Measurements from ENCODE around the gene AGXT2.

AGXT2 gene, protein sequence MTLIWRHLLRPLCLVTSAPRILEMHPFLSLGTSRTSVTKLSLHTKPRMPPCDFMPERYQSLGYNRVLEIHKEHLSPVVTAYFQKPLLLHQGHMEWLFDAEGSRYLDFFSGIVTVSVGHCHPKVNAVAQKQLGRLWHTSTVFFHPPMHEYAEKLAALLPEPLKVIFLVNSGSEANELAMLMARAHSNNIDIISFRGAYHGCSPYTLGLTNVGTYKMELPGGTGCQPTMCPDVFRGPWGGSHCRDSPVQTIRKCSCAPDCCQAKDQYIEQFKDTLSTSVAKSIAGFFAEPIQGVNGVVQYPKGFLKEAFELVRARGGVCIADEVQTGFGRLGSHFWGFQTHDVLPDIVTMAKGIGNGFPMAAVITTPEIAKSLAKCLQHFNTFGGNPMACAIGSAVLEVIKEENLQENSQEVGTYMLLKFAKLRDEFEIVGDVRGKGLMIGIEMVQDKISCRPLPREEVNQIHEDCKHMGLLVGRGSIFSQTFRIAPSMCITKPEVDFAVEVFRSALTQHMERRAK

DNA sequence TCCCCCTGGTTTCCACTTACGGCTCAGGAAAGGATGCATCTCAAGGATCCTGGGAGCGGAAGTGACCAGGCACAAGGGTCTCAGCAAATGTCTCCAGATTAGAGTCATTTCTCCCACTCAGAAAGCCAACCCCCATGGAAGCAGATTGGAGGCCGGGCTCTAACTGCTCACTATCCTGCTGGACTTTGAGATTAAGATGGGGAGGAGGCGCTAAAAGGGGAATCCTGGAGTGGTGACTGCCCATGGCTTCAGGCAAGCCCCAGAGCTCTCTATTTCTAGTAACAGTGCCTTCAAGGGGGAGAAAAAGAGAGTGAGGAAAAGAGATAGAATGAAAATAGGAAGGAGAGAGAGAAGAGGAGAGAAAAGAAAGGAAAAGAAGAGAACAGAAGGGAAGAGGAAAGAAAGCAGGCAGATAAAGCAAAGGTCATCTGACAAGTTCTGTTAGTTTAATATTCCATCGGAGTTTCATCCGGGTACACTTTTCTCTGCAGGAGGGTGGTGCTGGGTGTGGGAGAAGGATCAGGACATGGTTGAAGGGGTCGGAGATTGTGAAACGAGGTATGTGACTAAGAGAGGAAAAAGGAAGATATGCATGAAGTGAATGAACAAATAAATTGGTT is at the start of gene AGXT2:
Gene AGXT2 (minus strand): TSS at position 165 of the 620 bp plus-strand sequence. CDS start 57 bp downstream, at position 108.
- no peak for DNase-seq (ENCODE audit: extremely low read depth in 1 of 2, low read depth in 1 of 2)

DNA sequence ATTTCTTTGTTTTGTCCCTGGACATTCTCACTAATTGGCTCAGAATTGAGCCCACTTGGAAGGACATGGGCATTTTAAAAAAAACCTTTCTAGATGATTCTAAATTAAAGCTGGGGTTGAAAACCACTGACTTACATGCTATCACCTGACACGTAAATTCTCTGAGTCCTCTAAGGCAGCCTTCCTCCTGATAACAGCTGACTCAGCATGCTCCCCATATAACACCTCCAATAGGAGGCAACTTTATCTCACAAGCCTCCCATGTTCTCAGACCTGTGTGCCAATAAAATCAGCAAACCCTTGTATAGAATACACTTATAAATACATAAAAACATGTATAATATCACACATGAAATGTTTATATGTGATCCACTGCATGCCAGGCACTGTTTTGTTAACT is 49.2 kb upstream of the AGXT2 start:
- DNase-seq (ENCODE audit: extremely low read depth in 1 of 2, low read depth in 1 of 2), result no peak

DNA sequence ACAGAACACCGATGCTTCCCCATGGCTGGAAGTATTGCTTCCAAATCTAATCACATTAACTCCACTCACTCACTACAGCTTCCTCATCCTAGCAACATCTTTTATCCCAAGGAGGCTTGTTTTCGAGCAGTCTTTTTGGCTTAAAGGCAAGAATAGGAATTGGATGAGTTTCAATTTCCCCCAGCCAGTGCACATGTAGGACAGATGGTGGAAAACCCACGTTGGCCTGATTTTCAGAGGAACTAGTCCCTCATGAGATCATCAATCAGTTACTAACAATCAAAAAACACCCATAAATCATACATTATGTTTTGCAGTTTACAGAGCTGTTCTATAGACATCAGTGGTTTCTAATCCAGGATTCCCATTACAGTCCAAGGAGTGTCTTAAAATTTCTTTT is 48.5 kb upstream of the AGXT2 start:
- DNase-seq (ENCODE audit: extremely low read depth in 1 of 2, low read depth in 1 of 2), result no peak

DNA sequence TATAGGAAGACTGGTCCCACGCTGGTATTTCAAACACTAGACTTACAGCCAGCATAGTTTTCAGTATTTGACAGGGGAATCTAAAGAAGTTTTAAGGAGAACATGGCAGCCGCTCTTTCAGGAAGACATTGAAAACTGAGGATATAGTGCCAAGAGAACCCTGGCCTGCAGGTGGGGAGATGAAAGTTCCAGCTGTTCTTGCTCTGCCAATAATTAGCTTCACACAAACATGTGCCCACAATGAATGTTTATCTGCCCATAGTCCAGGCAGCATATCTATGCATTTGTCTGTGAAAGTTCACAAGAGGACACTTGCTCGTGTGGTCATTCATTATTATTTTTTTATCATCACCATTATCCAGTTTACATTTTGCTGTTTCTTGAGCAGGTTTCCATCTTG is 47.6 kb upstream of the AGXT2 start:
- no peak for DNase-seq (ENCODE audit: extremely low read depth in 1 of 2, low read depth in 1 of 2)

DNA sequence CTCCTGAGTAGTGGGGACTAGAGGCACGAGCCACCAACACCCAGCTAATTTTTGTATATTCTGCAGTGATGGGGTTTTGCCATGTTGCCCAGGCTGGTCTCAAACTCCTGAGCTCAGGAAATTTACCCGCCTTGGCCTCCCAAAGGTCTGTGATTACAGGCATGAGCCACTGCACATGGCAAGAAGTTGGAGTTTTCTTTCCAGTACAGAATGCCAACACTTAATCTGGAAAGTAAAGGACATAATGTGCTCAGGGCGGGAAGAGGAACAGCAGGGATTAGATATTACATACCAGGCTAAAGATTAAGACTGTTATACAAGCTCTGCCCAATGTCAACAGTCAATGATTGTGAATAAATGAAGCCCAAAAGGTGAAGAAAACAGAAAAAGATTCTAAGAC is 47.2 kb upstream of the AGXT2 start:
- no peak for DNase-seq (ENCODE audit: extremely low read depth in 1 of 2, low read depth in 1 of 2)

DNA sequence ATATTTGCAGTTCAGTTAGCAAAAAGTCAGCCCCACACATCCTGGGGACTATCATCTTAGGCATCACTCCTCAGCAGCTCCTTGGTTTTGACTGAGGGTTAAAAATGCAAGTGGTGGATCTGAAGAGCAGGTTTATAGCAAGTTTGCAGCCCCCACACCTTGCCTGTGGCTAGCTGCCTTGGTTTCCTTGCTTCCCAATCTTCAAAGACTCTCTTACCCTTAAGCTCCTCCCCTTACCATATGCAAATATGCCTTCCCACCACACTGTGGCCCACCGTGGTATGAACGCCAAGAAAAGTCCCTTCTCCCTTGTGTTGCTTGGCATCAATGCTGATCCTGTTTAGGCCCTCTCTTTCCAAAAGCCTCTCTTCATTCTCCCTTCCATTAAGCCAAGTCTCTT is 45.0 kb upstream of the AGXT2 start:
- DNase-seq (ENCODE audit: extremely low read depth in 1 of 2, low read depth in 1 of 2), result no peak

DNA sequence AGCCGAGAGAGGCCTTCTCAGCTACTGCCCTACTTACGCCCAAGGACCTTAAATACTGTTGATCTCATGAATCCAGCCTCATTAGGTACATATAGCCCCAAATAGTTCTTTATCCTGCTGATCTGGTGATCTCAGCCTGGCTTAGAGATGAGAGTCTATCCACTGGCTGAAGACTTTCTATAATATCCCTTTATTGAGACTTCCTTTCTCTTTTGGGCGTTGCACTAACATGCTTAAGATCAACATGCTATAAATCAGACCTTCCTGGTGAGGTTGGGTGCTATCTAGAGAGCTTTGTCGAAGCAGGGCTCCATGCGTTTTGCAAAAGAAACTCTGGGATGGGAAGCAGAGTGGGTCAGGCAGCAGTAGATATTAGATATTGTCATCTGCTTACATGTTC is 44.0 kb upstream of the AGXT2 start:
- DNase-seq (ENCODE audit: extremely low read depth in 1 of 2, low read depth in 1 of 2), result no peak

DNA sequence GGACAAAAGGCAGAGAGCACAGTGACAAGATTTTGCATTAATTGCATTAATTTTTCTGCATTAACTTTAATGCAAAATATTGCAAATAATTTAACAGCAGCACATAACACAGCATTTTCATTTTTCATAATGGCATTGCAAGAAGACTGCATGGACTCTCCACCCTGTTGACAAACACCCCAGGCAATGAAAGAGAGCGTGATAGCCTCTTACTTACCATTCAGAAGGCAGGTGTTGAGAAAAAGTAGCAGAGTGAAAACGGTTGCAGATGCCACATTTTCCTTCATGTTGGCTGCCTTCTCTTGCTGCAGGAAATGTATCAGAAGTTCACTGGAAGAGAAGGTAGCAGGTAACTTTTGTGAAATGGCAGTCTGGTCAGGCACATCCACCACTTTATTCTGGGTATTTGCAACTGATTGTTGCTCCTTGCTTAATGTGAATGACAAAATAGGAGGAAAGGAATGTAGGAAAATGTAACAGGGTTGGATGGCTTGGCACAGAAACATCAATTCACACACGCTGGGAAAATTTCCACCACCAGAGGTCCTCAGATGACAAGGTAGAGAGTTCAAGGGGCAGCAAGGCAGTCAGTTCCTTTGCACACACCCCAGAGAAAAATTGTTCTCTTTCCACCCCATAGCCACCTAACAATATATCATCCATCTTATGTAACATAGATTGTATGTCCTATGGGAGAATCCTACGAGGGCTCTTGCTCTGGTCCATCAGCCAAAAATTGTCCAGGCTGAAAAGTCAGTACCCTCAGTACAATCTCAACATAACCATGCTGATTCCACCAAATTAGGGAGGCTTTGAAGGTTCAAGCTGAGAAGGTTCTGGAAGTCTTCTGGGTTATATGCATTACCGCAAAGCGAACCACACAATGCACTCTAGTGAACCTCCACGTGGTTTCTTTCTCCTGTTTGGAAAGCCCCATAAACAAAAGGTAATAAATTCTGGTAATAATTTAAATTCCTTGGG is 41.9 kb upstream of the AGXT2 start:
- DNase-seq (ENCODE audit: extremely low read depth in 1 of 2, low read depth in 1 of 2), result peak in 1 of 2 donors; percentile 11

DNA sequence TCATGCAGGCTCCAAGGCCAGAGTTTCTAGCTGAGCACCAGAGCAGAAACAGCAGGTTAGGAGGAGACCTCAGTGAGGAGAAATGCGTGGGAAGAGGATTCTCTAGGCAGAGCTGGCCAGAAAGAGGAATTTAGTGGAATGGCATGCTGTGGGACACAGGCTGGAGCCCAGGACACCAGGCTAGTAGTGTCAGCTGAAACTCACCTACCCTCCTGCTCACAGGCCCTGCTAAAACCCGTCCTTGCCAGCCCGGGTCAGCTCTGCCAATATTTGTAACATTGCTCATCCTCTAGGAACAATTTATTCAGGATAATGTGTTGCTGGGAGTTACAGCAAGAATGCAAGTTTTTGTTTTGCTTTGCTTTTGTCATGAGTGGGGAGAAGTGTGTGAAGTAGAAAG is 40.2 kb upstream of the AGXT2 start:
- no peak for DNase-seq (ENCODE audit: extremely low read depth in 1 of 2, low read depth in 1 of 2)

DNA sequence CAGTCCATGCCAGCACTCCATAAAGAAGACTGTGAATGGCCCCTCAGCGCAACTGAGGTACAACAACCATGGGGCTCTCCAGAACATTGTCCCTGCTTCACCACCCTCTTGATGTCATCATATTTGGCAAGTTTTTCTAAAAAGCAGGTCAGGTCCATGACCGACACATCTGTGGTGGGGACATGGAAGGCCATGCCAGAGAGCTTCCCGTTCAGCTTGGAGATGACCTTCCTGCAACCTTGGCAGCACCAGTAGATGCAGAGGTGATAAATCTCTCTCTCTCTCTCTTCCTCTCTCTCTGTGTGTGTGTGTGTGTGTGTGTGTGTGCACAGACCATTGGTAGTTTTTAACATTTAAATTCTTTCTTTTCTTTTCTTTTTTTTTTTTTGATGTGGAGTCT is 35.4 kb upstream of the AGXT2 start:
- no peak for DNase-seq (ENCODE audit: extremely low read depth in 1 of 2, low read depth in 1 of 2)

DNA sequence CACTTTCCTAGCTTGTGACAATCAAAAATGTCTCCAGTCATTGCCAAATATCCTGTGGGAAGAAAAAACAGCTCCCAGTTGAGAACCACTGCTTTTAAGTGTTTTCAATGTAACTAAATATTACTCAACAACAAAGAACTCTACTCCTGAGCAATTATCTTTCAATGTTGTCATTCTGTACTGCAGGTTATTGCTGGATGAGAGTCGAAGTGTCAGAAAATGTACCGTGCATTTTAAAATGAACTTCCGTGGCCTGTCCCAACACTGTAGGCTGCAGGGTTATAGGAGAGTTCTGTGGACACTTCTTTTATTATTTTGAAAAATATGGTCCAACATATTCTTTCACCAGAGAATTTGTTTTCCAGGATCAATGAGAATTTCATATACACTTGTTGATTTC is 34.8 kb upstream of the AGXT2 start:
- no peak for DNase-seq (ENCODE audit: extremely low read depth in 1 of 2, low read depth in 1 of 2)

DNA sequence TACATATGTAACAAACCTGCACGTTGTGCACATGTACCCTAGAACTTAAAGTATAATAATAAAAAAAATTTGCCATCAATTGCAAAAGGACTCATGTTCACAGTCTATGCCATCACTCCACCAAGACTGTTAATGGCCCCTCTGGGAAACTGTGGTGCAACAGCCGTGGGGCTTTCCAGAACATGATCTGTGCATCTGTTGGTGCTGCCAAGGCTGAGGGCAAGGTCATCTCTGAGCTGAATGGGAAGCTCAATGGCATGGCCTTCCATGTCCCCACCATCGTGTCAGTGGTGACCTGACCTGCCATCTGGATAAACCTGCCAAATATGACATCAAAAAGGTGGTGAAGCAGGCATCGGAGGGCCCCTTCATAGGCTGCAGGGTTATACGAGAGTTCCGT is 33.4 kb upstream of the AGXT2 start:
- no peak for DNase-seq (ENCODE audit: extremely low read depth in 1 of 2, low read depth in 1 of 2)

DNA sequence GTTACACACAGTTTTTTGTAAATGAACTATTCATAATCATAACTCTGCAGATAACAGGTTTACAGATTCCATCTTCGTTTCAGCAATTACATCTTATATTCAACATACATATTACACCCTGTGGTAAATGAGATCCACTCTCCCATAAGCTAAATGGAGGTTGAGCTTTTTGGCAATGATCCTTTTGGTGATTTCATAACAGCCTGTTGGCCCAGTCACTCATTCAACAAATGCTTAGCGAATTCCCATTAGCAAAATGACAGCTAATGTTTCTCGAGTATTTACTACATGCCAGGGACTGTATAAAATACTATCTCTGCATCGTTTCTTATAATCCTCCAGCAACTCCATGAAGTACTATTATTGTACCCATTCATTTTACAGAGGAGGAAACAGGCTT is 25.4 kb upstream of the AGXT2 start:
- DNase-seq (ENCODE audit: extremely low read depth in 1 of 2, low read depth in 1 of 2), result no peak

DNA sequence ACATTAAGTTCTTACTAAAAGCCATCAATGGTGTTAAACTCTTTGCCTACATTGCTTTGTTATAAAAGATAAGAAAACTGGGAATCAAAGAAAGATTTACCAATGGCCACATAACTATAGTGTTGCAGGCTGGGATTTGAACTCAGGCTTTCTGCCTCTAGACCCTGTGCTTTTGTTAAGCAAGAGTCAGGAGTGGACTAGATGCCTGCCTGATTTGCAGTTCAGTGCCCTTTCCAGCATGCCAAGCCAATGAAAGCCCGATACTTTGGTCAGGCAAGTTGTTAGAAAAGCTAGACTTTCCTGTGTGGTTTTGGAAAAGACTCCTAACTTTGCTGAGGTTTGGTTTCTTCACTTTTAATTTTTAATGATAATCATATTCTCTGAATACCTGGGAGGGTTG is 21.4 kb upstream of the AGXT2 start:
- no peak for DNase-seq (ENCODE audit: extremely low read depth in 1 of 2, low read depth in 1 of 2)

DNA sequence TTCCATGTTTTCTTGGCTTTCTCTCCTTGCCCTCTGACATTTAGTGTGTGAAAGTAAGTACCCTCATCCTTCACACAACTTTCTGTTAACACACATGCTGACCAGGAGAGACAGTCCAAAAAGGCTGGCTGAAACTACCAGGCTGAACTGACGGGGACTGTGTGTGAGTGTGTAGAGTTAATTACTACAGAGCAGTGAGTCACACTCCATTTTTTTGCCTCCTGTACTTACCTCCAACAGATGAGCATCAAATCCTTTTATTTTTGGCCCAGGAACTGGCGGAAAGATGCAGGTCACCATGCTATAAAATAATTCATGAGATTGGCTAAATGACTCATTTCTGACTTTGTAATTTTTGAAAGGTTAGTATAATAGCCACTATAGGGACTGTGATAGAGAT is 20.2 kb upstream of the AGXT2 start:
- DNase-seq (ENCODE audit: extremely low read depth in 1 of 2, low read depth in 1 of 2), result no peak

DNA sequence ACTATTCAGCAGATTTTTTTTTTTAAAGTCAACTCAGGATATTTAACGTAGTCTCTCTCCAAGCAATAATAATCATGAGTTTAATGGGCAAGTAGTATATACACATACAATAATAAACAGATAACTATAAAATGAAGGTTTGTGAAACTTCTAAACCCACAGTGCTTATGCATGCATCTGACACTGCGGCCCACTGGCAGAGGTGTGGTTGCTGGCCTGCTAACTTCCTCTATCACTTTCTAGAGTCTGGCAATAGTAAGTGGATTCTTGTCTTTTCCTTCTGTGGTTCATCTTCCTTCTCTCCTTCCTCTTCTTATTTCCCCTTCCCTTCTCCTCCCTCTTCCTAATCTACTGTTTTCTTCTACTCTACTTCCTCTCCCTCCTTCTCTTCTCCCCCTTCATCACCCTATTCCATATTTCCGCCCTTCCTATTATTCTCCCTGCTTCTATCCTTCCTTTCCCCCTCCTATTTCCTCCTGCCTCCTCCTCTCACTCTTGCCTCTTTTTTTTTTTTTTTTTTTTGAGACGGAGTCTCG is 18.6 kb upstream of the AGXT2 start:
- no peak for DNase-seq (ENCODE audit: extremely low read depth in 1 of 2, low read depth in 1 of 2)

DNA sequence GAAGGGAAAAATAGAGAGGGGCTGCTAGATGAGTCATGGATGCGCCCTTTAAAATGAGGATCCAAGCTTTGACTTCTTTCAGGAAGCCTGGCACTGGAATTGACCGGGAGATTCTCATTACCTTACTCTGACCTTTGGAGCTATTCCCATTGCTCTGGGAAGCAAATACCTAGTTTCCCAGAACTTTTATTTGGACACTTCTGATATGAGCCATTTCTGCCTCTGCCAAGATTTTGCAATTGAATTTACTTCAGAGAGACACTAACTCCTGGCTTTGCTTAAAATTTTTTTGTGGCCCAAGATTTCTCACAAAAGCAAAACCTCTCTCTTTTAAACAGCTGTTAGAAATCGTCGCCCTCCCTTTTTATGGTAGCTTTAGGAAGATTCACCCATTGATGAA is 15.7 kb upstream of the AGXT2 start:
- no peak for DNase-seq (ENCODE audit: extremely low read depth in 1 of 2, low read depth in 1 of 2)

DNA sequence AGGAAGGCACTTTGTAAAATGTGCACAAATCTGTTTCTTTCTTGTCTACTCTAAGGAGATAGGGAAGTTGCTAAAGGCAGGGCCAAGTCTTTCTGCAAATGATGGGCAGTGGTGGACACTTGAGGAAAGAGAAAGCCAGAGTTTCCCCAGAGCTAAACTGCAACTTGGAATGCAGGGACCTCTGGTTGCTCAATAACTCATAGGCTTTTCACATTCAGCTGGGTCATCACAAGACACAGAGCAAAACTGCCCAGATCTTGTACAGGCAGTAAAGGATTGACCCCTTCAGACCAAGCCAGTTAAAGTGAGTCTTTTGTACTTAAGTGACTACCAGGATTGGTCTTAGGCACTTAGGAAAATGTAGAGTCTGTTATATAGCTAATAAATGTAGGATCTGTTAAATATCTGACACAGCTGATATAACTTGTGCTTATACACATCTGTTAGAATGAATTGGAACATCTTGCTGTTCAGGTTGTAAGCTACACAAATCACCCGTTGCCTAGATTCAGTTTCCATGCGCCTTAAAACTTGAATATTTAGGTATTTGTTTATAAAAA is 13.5 kb upstream of the AGXT2 start:
- DNase-seq (ENCODE audit: extremely low read depth in 1 of 2, low read depth in 1 of 2), result no peak

DNA sequence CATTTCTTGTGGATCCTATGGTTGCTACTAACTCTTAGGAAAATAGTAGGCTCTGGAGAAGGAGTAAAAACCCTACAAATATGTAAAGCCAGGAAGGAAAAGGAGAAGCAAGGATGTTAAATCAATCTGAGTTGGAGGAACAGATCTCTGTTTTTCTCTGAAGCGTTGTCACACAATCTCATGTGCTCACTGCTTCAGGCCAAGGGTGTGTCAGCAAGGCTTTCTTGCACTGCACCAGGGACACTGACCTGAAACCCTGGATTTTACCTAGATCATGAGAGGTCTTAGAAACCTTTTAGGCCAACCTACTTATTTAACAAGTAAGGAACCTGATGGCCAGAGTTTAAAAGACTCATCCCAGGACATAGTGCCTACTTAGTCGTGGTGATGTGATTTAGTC is 12.5 kb upstream of the AGXT2 start:
- no peak for DNase-seq (ENCODE audit: extremely low read depth in 1 of 2, low read depth in 1 of 2)

DNA sequence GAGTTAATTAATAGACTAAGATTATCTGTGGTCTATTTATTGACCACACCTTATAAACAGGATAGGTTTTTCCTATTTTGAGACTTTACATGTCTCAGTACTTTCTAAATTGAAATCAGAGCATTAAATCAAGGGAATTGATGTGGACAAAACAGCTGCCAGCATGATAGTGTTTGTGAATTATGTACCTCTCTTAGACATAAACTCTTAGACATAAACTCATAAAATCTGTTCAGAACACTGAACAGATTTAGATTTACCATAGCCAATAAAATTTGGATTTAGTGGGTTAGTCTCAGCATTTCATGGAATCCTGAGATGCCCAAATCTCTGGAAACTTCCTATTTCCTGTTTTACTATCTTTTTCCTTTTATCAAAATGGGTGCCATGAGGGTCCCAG is 11.5 kb upstream of the AGXT2 start:
- no peak for DNase-seq (ENCODE audit: extremely low read depth in 1 of 2, low read depth in 1 of 2)

DNA sequence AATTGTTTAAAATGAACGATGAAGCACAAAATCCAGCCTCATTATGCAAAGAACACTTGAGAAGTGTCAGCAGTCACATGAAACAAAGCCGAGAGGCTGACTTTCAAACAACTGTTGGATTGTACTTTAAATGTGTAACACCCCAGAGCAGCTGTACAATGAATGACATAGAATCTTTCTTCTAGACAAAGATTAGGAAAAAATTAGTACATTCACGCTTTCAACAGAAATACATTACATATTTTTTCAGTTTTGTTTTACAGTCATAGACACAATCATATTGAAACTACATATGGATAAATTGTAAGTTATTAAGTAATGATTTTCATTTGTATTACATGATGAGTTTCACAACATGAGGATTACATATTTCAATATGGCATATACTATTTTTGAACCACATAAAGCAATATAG is 10.6 kb upstream of the AGXT2 start:
- no peak for DNase-seq (ENCODE audit: extremely low read depth in 1 of 2, low read depth in 1 of 2)
